Measurements from ENCODE around the gene CSDE1.

DNA sequence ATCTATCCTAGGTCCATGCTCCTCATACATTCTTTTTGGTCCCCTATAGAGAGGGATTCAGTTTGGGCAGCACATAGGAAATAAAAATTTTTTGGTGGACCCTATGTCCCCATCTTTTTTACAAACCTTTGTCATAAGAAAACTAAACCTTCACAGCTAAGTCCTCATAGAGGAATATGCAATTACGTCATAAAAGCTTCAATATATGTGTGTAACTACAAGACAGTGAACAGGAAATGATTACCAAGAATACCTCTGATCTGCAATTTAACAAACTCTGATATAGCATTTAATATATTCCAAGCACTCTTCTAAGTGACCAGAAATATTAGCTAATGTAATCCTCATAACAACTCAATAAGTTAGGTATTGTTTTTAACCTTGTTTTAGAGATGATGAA lies 81.7 kb downstream of the CSDE1 start:
- TF ChIP-seq, protein P1, sequence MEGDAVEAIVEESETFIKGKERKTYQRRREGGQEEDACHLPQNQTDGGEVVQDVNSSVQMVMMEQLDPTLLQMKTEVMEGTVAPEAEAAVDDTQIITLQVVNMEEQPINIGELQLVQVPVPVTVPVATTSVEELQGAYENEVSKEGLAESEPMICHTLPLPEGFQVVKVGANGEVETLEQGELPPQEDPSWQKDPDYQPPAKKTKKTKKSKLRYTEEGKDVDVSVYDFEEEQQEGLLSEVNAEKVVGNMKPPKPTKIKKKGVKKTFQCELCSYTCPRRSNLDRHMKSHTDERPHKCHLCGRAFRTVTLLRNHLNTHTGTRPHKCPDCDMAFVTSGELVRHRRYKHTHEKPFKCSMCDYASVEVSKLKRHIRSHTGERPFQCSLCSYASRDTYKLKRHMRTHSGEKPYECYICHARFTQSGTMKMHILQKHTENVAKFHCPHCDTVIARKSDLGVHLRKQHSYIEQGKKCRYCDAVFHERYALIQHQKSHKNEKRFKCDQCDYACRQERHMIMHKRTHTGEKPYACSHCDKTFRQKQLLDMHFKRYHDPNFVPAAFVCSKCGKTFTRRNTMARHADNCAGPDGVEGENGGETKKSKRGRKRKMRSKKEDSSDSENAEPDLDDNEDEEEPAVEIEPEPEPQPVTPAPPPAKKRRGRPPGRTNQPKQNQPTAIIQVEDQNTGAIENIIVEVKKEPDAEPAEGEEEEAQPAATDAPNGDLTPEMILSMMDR (IDR thresholded peaks at IDR 0.05) = no peak
- no peak for TF ChIP-seq TEAD4 (IDR thresholded peaks at IDR 0.05; ENCODE audit: borderline replicate concordance, insufficient read depth)
- TF ChIP-seq RAD21 (IDR thresholded peaks at IDR 0.05; ENCODE audit: low read length) = no peak
- TF ChIP-seq FOSL2 (IDR thresholded peaks at IDR 0.05; ENCODE audit: borderline replicate concordance, low read depth) = no peak
- TF ChIP-seq, protein P2, sequence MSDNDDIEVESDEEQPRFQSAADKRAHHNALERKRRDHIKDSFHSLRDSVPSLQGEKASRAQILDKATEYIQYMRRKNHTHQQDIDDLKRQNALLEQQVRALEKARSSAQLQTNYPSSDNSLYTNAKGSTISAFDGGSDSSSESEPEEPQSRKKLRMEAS (IDR thresholded peaks at IDR 0.05; ENCODE audit: low read depth) = no peak
- TF ChIP-seq POLR2AphosphoS5 (IDR thresholded peaks at IDR 0.05; ENCODE audit: low read depth, low read length) = no peak
- no peak for TF ChIP-seq SMC3 (IDR thresholded peaks at IDR 0.05; ENCODE audit: low read depth, low read length)
- TF ChIP-seq TAF1 (IDR thresholded peaks at IDR 0.05; ENCODE audit: borderline replicate concordance, low read depth, low read length) = no peak

Data from SK-N-SH (cell line).